K562 (cell line): ENCODE results near the gene GRM5. TPM values are rescaled to one million over a fixed set of nuclear protein-coding genes. Genes with fewer than 3 reads are reported as not detected.
A peak's percentile ranks its signal among the peaks of the same experiment; 100 is the strongest.

Experiments used
- ARID1B ChIP-seq: fragments of 450-650 bp; IDR thresholded peaks from 2 replicates; pipeline ENCODE4 v1.6.1; 2016; ENCODE audit warnings: antibody characterized with exemption, mild to moderate bottlenecking, inconsistent platforms
- BHLHE40 ChIP-seq: IDR thresholded peaks from 2 replicates; pipeline ENCODE4 v1.6.1; 2011; ENCODE audit warnings: low read length, improper control_type of control experiment
- CAMTA2 ChIP-seq: fragments of 250-450 bp; sonication (Bioruptor Pico); conservative IDR thresholded peaks from 2 replicates; pipeline ENCODE4 v1.5.1; 2022
- CBFA2T3 ChIP-seq: fragments of 450-650 bp; IDR thresholded peaks from 2 replicates; pipeline ENCODE4 v1.6.1; 2017
- CEBPB ChIP-seq: fragments of 450-650 bp; IDR thresholded peaks from 2 replicates; pipeline ENCODE4 v1.6.1; 2016; ENCODE audit warnings: missing genetic modification characterization, missing compliant biosample characterization
- CHD4 ChIP-seq: fragments of 200-600 bp; sonication (generic); IDR thresholded peaks from 3 replicates; pipeline ENCODE4 v1.6.1; 2012; ENCODE audit warnings: low read depth, mild to moderate bottlenecking, mixed read lengths, low read length, inconsistent platforms; ENCODE audit not compliant: insufficient read depth, insufficient replicate concordance, poor library complexity, severe bottlenecking
- CTBP1 ChIP-seq: fragments of 450-650 bp; IDR thresholded peaks from 2 replicates; pipeline ENCODE4 v1.6.1; 2016; ENCODE audit warnings: borderline replicate concordance
- CTCF ChIP-seq, 3 experiments: IDR thresholded peaks in 2 of 3; conservative IDR thresholded peaks in 1 of 3; 2 replicates each; pipeline ENCODE4 v1.5.1; 2011 to 2012; ENCODE audit warnings: low read length in 3 of 3, mild to moderate bottlenecking in 3 of 3, control low read depth in 2 of 3, improper control_type of control experiment in 1 of 3, inconsistent platforms in 1 of 3, low read depth in 1 of 3, mixed read lengths in 1 of 3, moderate library complexity in 1 of 3; ENCODE audit not compliant: insufficient read depth in 2 of 3
- ESRRA ChIP-seq: fragments of 450-650 bp; IDR thresholded peaks from 2 replicates; pipeline ENCODE4 v1.6.1; 2014; ENCODE audit warnings: low read depth, mild to moderate bottlenecking, moderate library complexity, borderline replicate concordance
- JUND ChIP-seq, 2 experiments: IDR thresholded peaks; 2 replicates in 1 of 2; 3 replicates in 1 of 2; pipeline ENCODE4 v1.6.1; 2011; ENCODE audit warnings: borderline replicate concordance in 2 of 2, low read depth in 2 of 2, low read length in 2 of 2, improper control_type of control experiment in 1 of 2, missing biosample characterization in 1 of 2, missing genetic modification characterization in 1 of 2, missing genetic modification reagents in 1 of 2
- KDM2B ChIP-seq: fragments of 250-450 bp; sonication (Bioruptor Pico); IDR thresholded peaks from 2 replicates; pipeline ENCODE4 v1.8.0; 2021; ENCODE audit warnings: mild to moderate bottlenecking, moderate library complexity
- L3MBTL2 ChIP-seq: fragments of 450-650 bp; IDR thresholded peaks from 2 replicates; pipeline ENCODE4 v1.6.1; 2016; ENCODE audit warnings: mild to moderate bottlenecking, moderate library complexity
- MXI1 ChIP-seq: IDR thresholded peaks from 2 replicates; pipeline ENCODE4 v1.6.1; 2011; ENCODE audit warnings: low read depth, mild to moderate bottlenecking, improper control_type of control experiment, low read length
- NCOR1 ChIP-seq: fragments of 450-650 bp; IDR thresholded peaks from 2 replicates; pipeline ENCODE4 v1.6.1; 2016; ENCODE audit warnings: mild to moderate bottlenecking, moderate library complexity
- NFE2 ChIP-seq: IDR thresholded peaks from 2 replicates; pipeline ENCODE4 v1.6.1; 2014; ENCODE audit warnings: antibody characterized with exemption, low read depth
- RERE ChIP-seq: sonication (generic); formaldehyde crosslinking; IDR thresholded peaks from 2 replicates; pipeline ENCODE4 v1.8.0; 2023; ENCODE audit warnings: missing genetic modification reagents, mild to moderate bottlenecking, borderline replicate concordance
- ZNF143 ChIP-seq: sonication (generic); formaldehyde crosslinking; IDR thresholded peaks from 2 replicates; pipeline ENCODE4 v1.9.0; 2022; ENCODE audit warnings: mild to moderate bottlenecking, missing genetic modification reagents
- ZNF224 ChIP-seq: sonication (generic); formaldehyde crosslinking; IDR thresholded peaks from 2 replicates; pipeline ENCODE4 v1.8.0; 2022; ENCODE audit warnings: mild to moderate bottlenecking, missing genetic modification reagents
- ZNF436 ChIP-seq: fragments of 250-450, 450-650 bp; sonication (Bioruptor Pico); formaldehyde crosslinking; IDR thresholded peaks from 2 replicates; pipeline ENCODE4 v1.7.0; 2020; ENCODE audit warnings: mild to moderate bottlenecking
- ZNF444 ChIP-seq: fragments of 250-450 bp; sonication (Bioruptor Pico); IDR thresholded peaks from 2 replicates; pipeline ENCODE4 v1.4.0; 2020; ENCODE audit warnings: mild to moderate bottlenecking, moderate library complexity
- ZNF507 ChIP-seq: conservative IDR thresholded peaks from 2 replicates; pipeline ENCODE4 v1.6.1; 2017; ENCODE audit warnings: missing genetic modification characterization, missing compliant biosample characterization
- polyA plus RNA-seq, 8 experiments: library from polyadenylated mRNA; depleted of rRNA in 4 of 8; stranded (reverse) in 5 of 8; unstranded in 3 of 8; fragments of >200 nt; fragmentation: Nextera tagmentation in 2 of 8; fragmentation: Illumina TruSeq in 1 of 8; extraction: Ambion mirVana in 2 of 8; extraction: Trizol in 1 of 8; gene quantifications; 2 replicates each; pipeline versions ENCODE4 v1.2.1 to v1.2.3, GENCODE V29; 2011 to 2014; ENCODE audit warnings: inconsistent platforms in 1 of 8, missing spikeins in 1 of 8
- total RNA-seq, 7 experiments: library from RNA; depleted of rRNA in 6 of 7; stranded (reverse); fragments of >200 nt in 6 of 7; fragmentation: Illumina TruSeq in 2 of 7; extraction: Trizol in 2 of 7; gene quantifications; 2 replicates each; pipeline versions ENCODE4 v1.2.1 to v1.2.3, GENCODE V29; 2011 to 2021; ENCODE audit warnings: low replicate concordance in 1 of 7

Gene GRM5
- total and polyA plus RNA-seq, 9 of the 15 experiments (the other 6 are each of a cell fraction or from before 2014, with no cell fraction given), result not detected

GRCh38 chr11:88484873-88485621, 580.7 kb downstream of the GRM5 start (continued):
- TF ChIP-seq JUND (IDR thresholded peaks at IDR 0.05; ENCODE audit: borderline replicate concordance, low read depth, low read length) (peak; percentile 50), JUND (tag; IDR thresholded peaks at IDR 0.05; ENCODE audit: borderline replicate concordance, low read depth, low read length) (peak; percentile 34; the same call in 1 of the 3 replicates), BHLHE40 (peak; percentile 86), MXI1 (no peak), ARID1B (peak; percentile 62), CHD4 (no peak), RERE (no peak), ZNF224 (CRISPR knock-in tag) (no peak), ZNF436 (no peak), CAMTA2 (no peak), ZNF143 (CRISPR knock-in tag) (no peak), CEBPB (tag) (peak; percentile 29; the same call in 1 of the 2 replicates), ZNF507 (no peak), KDM2B (CRISPR knock-in tag) (no peak), ESRRA (peak; percentile 77), L3MBTL2 (peak; percentile 17; the same call in 1 of the 2 replicates), ZNF444 (no peak), CBFA2T3 (peak; percentile 62), CTCF (IDR thresholded peaks at IDR 0.05 in 2 of 3, conservative IDR thresholded peaks at IDR 0.05 in 1 of 3; ENCODE audit: insufficient read depth in 2 of 3, low read depth in 1 of 3, low read length in 3 of 3) (peak; percentile 69 to 85 (median 75)), CTBP1 (peak; percentile 51; the same call in 1 of the 2 replicates), NFE2 (peak; percentile 81), NCOR1 (peak; percentile 24; the same call in 1 of the 2 replicates)
